ENCODE results near the gene PLEKHA7. TPM values are rescaled to one million over a fixed set of nuclear protein-coding genes. Genes with fewer than 3 reads are reported as not detected.

PLEKHA7 gene
- polyA plus RNA-seq, 1 donor (not counting 4 experiments of a cell fraction or from before 2014, with no cell fraction given) = 1.4 TPM

- no peak overlapping the region for H3K4me3 ChIP-seq (ENCODE audit: control insufficient read depth in 2 of 3, extremely low read depth in 1 of 3, insufficient read depth in 2 of 3, low read depth in 1 of 3, low read length in 3 of 3)
- FAIRE-seq (no peak), DNase-seq (ENCODE audit: low read depth, low spot score) (no peak)
- no peaks in the 10 kb centered on the region for H3K9me3 ChIP-seq (ENCODE audit: control insufficient read depth, low read depth, low read length)
- H4K20me1 ChIP-seq (ENCODE audit: control insufficient read depth, extremely low read depth, insufficient read depth, low read length) = no peaks in the 10 kb centered on the region
- no peaks in the 10 kb centered on the region for H3K9me1 ChIP-seq (ENCODE audit: control insufficient read depth, extremely low read depth, insufficient read depth, low read length)
- peaks cover 3% of the 10 kb centered on the region for H3K27me3 ChIP-seq (ENCODE audit: control insufficient read depth, extremely low read depth, insufficient read depth, low read length)
- no peak overlapping the region for H3K9ac ChIP-seq (ENCODE audit: control insufficient read depth, extremely low read depth, insufficient read depth, low read length)
- dilution Hi-C loops (cut with MboI; ENCODE audit: extremely low pct_ligation_motif_present, low sequenced_read_pairs) = no loop called here
- no peak overlapping the region for H3K27ac ChIP-seq (ENCODE audit: control insufficient read depth, insufficient read depth, low read length)
- H3K4me1 ChIP-seq (ENCODE audit: control insufficient read depth, extremely low read depth, insufficient read depth, low read length) = no peaks in the 10 kb centered on the region
- no peak overlapping the region for H3K4me2 ChIP-seq (ENCODE audit: control insufficient read depth, extremely low read depth, insufficient read depth, low read depth, low read length)
- TF ChIP-seq CTCF (optimal IDR thresholded peaks at IDR 0.05 in 1 of 3, IDR thresholded peaks at IDR 0.05 in 1 of 3, conservative IDR thresholded peaks at IDR 0.05 in 1 of 3; ENCODE audit: extremely low read depth in 1 of 3, insufficient read depth in 2 of 3, low read length in 3 of 3) (no peak), EZH2 (IDR thresholded peaks at IDR 0.05; ENCODE audit: low read length) (no peak)
- no peaks in the 10 kb centered on the region for H3K36me3 ChIP-seq (ENCODE audit: control insufficient read depth in 2 of 2, extremely low read depth in 1 of 2, insufficient read depth in 2 of 2, low read length in 2 of 2)
- H3K79me2 ChIP-seq (ENCODE audit: control insufficient read depth, insufficient read depth, low read length) = no peaks in the 10 kb centered on the region
- H2AFZ ChIP-seq (ENCODE audit: control insufficient read depth, low read length) = no peak overlapping the region
These were observed 28.9 kb downstream of the PLEKHA7 start for GRCh38 chr11:16985297-16985696.

DNA sequence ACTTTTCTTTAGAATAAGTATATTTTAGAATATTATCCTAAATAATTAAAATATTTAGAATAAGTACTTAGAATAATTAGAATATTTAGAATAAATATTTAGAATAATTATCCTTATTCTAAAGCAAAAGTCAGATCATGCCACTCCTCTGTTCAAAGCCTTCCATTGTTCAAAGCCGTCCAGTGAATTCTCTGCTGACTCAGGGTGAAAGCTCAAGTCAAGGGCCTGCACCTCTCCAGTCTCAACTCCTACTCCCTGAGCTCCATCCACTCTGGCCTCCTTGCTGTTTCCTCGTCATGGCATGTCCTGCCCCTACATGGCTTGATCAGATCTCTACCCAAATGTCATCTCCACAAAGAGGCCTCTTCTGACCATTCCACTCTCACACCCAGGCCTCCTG lies 30.0 kb downstream of the PLEKHA7 start:
- DNase-seq (ENCODE audit: low read depth, low spot score) (no peak), FAIRE-seq (no peak)
- Histone ChIP-seq H3K9ac (ENCODE audit: control insufficient read depth, extremely low read depth, insufficient read depth, low read length) (no peak overlapping the region), H3K36me3 (ENCODE audit: control insufficient read depth in 2 of 2, extremely low read depth in 1 of 2, insufficient read depth in 2 of 2, low read length in 2 of 2) (no peaks in the 10 kb centered on the region), H3K9me3 (ENCODE audit: control insufficient read depth, low read depth, low read length) (no peaks in the 10 kb centered on the region), H3K4me1 (ENCODE audit: control insufficient read depth, extremely low read depth, insufficient read depth, low read length) (no peaks in the 10 kb centered on the region), H3K27ac (ENCODE audit: control insufficient read depth, insufficient read depth, low read length) (no peak overlapping the region), H3K4me2 (ENCODE audit: control insufficient read depth, extremely low read depth, insufficient read depth, low read depth, low read length) (no peak overlapping the region), H4K20me1 (ENCODE audit: control insufficient read depth, extremely low read depth, insufficient read depth, low read length) (no peaks in the 10 kb centered on the region), H2AFZ (ENCODE audit: control insufficient read depth, low read length) (no peak overlapping the region), H3K9me1 (ENCODE audit: control insufficient read depth, extremely low read depth, insufficient read depth, low read length) (no peaks in the 10 kb centered on the region), H3K4me3 (ENCODE audit: control insufficient read depth in 2 of 3, extremely low read depth in 1 of 3, insufficient read depth in 2 of 3, low read depth in 1 of 3, low read length in 3 of 3) (no peak overlapping the region), H3K79me2 (ENCODE audit: control insufficient read depth, insufficient read depth, low read length) (no peaks in the 10 kb centered on the region), H3K27me3 (ENCODE audit: control insufficient read depth, extremely low read depth, insufficient read depth, low read length) (peaks cover 4% of the 10 kb centered on the region)
- dilution Hi-C loops (cut with MboI; ENCODE audit: extremely low pct_ligation_motif_present, low sequenced_read_pairs) = no loop called here
- TF ChIP-seq EZH2 (IDR thresholded peaks at IDR 0.05; ENCODE audit: low read length) (no peak), CTCF (optimal IDR thresholded peaks at IDR 0.05 in 1 of 3, IDR thresholded peaks at IDR 0.05 in 1 of 3, conservative IDR thresholded peaks at IDR 0.05 in 1 of 3; ENCODE audit: extremely low read depth in 1 of 3, insufficient read depth in 2 of 3, low read length in 3 of 3) (no peak)

Measured in keratinocyte (primary cell).